NB4 (cell line): ENCODE measurements around the gene BCAN.

ENCODE experiments used
- POLR2A ChIP-seq: IDR thresholded peaks from 2 replicates; pipeline ENCODE4 v1.6.1; 2011; ENCODE audit warnings: mild to moderate bottlenecking; ENCODE audit not compliant: insufficient read length; ENCODE audit errors: extremely low read depth
- TF ChIP-seq, protein P1 (sequence below): IDR thresholded peaks from one replicate; pipeline ENCODE4 v1.5.1; 2012; ENCODE audit warnings: low read depth, low read length
- TF ChIP-seq, protein P2 (sequence below): IDR thresholded peaks from 2 replicates; pipeline ENCODE4 v1.6.1; 2011; ENCODE audit warnings: low read depth, low read length

DNA sequence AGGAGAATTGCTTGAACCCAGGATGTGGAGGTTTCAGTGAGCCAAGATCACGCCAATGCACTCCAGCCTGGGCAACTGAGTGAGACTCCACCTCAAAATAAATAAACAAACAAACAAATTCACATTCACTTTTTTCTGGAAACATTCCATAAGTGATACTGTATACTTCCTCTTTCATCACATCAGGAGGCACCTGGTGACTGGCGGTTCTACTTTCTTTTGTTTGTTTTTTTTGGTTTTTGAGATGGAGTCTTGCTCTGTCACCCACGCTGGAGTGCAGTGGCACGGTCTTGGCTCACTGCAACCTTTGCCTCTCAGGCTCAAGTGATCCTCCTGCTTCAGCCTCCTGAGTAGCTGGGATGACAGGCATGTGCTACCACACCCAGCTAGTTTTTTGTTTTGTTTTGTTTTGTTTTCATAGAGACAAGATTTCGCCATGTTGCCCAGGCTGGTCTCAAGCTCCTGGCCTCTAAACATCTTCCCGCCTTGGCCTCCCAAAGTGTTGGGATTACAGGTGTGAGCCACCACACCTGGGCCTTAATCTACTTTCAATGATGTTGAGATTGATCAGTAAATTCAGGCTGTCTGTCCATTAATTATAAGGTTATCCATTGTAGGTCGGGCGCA is 12.0 kb upstream of the BCAN start:
- TF ChIP-seq, protein P1, sequence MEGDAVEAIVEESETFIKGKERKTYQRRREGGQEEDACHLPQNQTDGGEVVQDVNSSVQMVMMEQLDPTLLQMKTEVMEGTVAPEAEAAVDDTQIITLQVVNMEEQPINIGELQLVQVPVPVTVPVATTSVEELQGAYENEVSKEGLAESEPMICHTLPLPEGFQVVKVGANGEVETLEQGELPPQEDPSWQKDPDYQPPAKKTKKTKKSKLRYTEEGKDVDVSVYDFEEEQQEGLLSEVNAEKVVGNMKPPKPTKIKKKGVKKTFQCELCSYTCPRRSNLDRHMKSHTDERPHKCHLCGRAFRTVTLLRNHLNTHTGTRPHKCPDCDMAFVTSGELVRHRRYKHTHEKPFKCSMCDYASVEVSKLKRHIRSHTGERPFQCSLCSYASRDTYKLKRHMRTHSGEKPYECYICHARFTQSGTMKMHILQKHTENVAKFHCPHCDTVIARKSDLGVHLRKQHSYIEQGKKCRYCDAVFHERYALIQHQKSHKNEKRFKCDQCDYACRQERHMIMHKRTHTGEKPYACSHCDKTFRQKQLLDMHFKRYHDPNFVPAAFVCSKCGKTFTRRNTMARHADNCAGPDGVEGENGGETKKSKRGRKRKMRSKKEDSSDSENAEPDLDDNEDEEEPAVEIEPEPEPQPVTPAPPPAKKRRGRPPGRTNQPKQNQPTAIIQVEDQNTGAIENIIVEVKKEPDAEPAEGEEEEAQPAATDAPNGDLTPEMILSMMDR, result no peak
- TF ChIP-seq, protein P2, sequence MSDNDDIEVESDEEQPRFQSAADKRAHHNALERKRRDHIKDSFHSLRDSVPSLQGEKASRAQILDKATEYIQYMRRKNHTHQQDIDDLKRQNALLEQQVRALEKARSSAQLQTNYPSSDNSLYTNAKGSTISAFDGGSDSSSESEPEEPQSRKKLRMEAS, result no peak
- TF ChIP-seq POLR2A, result no peak
